ENCODE measurements around the gene NGFR.

Gene NGFR

DNA sequence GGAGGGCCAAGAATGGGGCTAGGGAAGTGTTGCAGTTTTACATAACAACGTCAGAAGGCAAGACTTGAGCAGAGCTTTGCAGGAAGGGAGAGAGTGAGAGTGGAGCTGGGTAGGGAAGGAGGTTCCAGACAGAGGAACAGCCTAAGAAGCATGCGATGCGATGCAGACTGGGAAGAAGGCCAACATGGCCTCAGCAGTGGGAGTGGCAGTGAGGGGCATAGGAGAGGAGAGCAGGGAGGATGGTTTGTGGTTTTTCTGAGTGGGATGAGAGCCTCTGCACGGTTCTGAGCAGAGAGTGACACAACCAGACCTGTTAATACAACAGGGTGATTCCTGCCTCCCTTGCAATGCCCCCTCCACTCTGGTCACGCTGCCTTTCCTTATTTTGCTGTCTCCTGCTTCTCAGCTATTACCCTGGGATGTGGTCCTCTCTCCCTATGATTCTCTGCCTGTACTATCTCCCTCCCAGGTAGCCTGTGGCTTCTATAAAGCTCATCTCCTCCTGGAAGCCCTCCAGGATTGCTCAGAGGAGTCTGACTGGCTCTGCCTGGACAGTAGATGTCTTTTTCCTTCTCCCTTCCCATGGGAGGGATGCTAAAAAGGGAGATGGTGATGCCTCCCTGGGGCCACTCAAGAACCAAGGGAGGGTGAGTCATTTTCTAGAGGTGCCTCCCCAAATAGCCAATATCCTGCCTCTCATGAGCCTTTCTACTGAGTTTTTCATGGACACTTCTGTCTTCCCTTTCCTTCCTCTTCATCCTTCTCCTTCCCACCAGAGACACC is 38.7 kb upstream of the NGFR start:
- ATAC-seq (ENCODE audit: low read depth), result no peak
- Histone ChIP-seq H3K9me3 (ENCODE audit: severe bottlenecking) (no peaks in the 10 kb centered on the region), H3K36me3 (ENCODE audit: low read depth) (no peaks in the 10 kb centered on the region), H3K27me3 (ENCODE audit: insufficient read depth, poor library complexity, severe bottlenecking) (peaks cover 6% of the 10 kb centered on the region), H3K4me1 (ENCODE audit: insufficient read depth, poor library complexity, severe bottlenecking) (no peaks in the 10 kb centered on the region), H3K27ac (ENCODE audit: poor library complexity, severe bottlenecking) (no peak overlapping the region), H3K4me3 (ENCODE audit: severe bottlenecking) (no peak overlapping the region)
- no peak for TF ChIP-seq CTCF (IDR thresholded peaks at IDR 0.05; ENCODE audit: poor library complexity, severe bottlenecking)
- DNase-seq (ENCODE audit: low spot score), result no peak

GRCh38 chr17:49457564-49458535 is 37.2 kb upstream of the NGFR start:
- H3K4me1 ChIP-seq (ENCODE audit: insufficient read depth, poor library complexity, severe bottlenecking), result no peaks in the 10 kb centered on the region
- ATAC-seq (ENCODE audit: low read depth) (no peak), DNase-seq (ENCODE audit: low spot score) (no peak)
- TF ChIP-seq CTCF (IDR thresholded peaks at IDR 0.05; ENCODE audit: poor library complexity, severe bottlenecking), result no peak
- H3K27me3 ChIP-seq (ENCODE audit: insufficient read depth, poor library complexity, severe bottlenecking), result peaks cover 6% of the 10 kb centered on the region
- no peak overlapping the region for H3K27ac ChIP-seq (ENCODE audit: poor library complexity, severe bottlenecking)
- no peaks in the 10 kb centered on the region for H3K36me3 ChIP-seq (ENCODE audit: low read depth)
- no peaks in the 10 kb centered on the region for H3K9me3 ChIP-seq (ENCODE audit: severe bottlenecking)
- no peak overlapping the region for H3K4me3 ChIP-seq (ENCODE audit: severe bottlenecking)

GRCh38 chr17:49459401-49459984 is 35.6 kb upstream of the NGFR start:
- Histone ChIP-seq H3K27ac (ENCODE audit: poor library complexity, severe bottlenecking) (no peak overlapping the region), H3K9me3 (ENCODE audit: severe bottlenecking) (peaks cover 2% of the 10 kb centered on the region), H3K27me3 (ENCODE audit: insufficient read depth, poor library complexity, severe bottlenecking) (peaks cover 6% of the 10 kb centered on the region), H3K4me1 (ENCODE audit: insufficient read depth, poor library complexity, severe bottlenecking) (no peaks in the 10 kb centered on the region), H3K36me3 (ENCODE audit: low read depth) (no peaks in the 10 kb centered on the region), H3K4me3 (ENCODE audit: severe bottlenecking) (no peak overlapping the region)
- no peak for DNase-seq (ENCODE audit: low spot score)
- TF ChIP-seq CTCF (IDR thresholded peaks at IDR 0.05; ENCODE audit: poor library complexity, severe bottlenecking), result no peak
- no peak for ATAC-seq (ENCODE audit: low read depth)

DNA sequence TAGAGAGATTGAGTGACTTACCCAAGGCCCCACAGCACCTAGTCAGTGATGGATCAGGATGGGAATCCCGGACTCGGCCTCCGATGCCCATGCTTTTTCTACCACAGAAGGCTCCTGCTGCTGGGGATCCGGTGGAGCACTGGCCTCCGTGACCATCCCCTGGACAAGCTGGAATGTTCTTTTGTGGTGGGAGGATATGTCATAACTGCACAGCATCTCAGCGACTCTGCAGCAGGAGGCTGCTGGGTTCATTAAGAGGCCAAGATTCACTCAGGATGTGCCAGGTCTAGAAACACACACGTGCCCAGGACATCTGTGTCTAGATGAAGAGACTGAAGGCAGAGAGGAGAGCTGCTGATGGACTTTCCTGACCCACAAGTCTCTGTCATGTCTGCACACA is 34.7 kb upstream of the NGFR start:
- H3K9me3 ChIP-seq (ENCODE audit: severe bottlenecking), result peaks cover 2% of the 10 kb centered on the region
- H3K36me3 ChIP-seq (ENCODE audit: low read depth), result no peaks in the 10 kb centered on the region
- DNase-seq (ENCODE audit: low spot score) (no peak), ATAC-seq (ENCODE audit: low read depth) (no peak)
- peaks cover 6% of the 10 kb centered on the region for H3K27me3 ChIP-seq (ENCODE audit: insufficient read depth, poor library complexity, severe bottlenecking)
- no peaks in the 10 kb centered on the region for H3K4me1 ChIP-seq (ENCODE audit: insufficient read depth, poor library complexity, severe bottlenecking)
- TF ChIP-seq CTCF (IDR thresholded peaks at IDR 0.05; ENCODE audit: poor library complexity, severe bottlenecking), result no peak
- H3K4me3 ChIP-seq (ENCODE audit: severe bottlenecking), result no peak overlapping the region
- no peak overlapping the region for H3K27ac ChIP-seq (ENCODE audit: poor library complexity, severe bottlenecking)
